Stomach (tissue), 9 donors: ENCODE data around the gene TRIM24. TPM values are rescaled to one million over a fixed set of nuclear protein-coding genes. Genes with fewer than 3 reads are reported as not detected.

Experiments used
- DNase-seq, 2 donors: peaks; one replicate each; pipeline versions ENCODE4 v3.0.0 to v3.0.0-alpha.2; 2013 to 2019
- H3K27ac ChIP-seq, 5 donors: fragments of 200-600 bp in 4 of 5; sonication (generic) in 4 of 5; one replicate each; pipeline ENCODE4 v1.5.1; 2013 to 2019; ENCODE audit warnings: mild to moderate bottlenecking in 1 of 5, moderate library complexity in 1 of 5
- H3K27me3 ChIP-seq, 3 donors: fragments of 200-600 bp; sonication (generic); one replicate each; pipeline ENCODE4 v1.5.1; 2017 to 2019; ENCODE audit warnings: mixed run types in 1 of 3
- H3K36me3 ChIP-seq, 4 donors: fragments of 200-600 bp; sonication (generic); 1 replicate in 3 of 4; 2 replicates in 1 of 4; pipeline ENCODE4 v1.5.1; 2016 to 2019
- H3K4me1 ChIP-seq, 4 donors: fragments of 200-600 bp; sonication (generic); one replicate each; pipeline ENCODE4 v1.5.1; 2016 to 2019
- H3K4me3 ChIP-seq, 4 donors: fragments of 200-600 bp; sonication (generic) in 3 of 4; one replicate each; pipeline ENCODE4 v1.5.1; 2016 to 2019; ENCODE audit warnings: mild to moderate bottlenecking in 1 of 4
- H3K9me3 ChIP-seq, 4 donors: fragments of 200-600 bp; sonication (generic); one replicate each; pipeline ENCODE4 v1.5.1; 2016 to 2019
- EP300 ChIP-seq: sonication (generic); formaldehyde crosslinking; IDR thresholded peaks from one replicate; pipeline ENCODE4 v1.6.1; 2017; ENCODE audit warnings: antibody characterized with exemption
- POLR2A ChIP-seq, 4 donors: fragments of 450-650 bp; IDR thresholded peaks; one replicate each; pipeline ENCODE4 v1.6.1; 2016; ENCODE audit warnings: antibody characterized with exemption in 4 of 4, control low read depth in 2 of 4, mild to moderate bottlenecking in 1 of 4, moderate library complexity in 1 of 4
- POLR2AphosphoS5 ChIP-seq, 3 donors: sonication (generic); formaldehyde crosslinking; IDR thresholded peaks; one replicate each; pipeline ENCODE4 v1.6.1; 2016; ENCODE audit warnings: antibody characterized with exemption in 3 of 3
- WGBS, 5 donors: extraction: QIAGEN DNeasy Blood & Tissue Kit in 3 of 5; methylation state at CpG; one replicate each; pipeline versions ENCODE4 v1.1.5 to v1.1.7; 2013 to 2018; 5-methylcytosine and 5-hydroxymethylcytosine counted together
- intact Hi-C: fragments of 100-400 bp; cut with DNase I; formaldehyde crosslinking; loops from one replicate; pipeline ENCODE4 v1.15.1; 2023; ENCODE audit warnings: low total_unique reads
- polyA plus RNA-seq, 3 donors: library from polyadenylated mRNA; stranded (reverse); fragments of 200-250 nt; gene quantifications; one replicate each; pipeline ENCODE4 v1.2.3, GENCODE V29; 2013
- small RNA-seq, 4 donors: library from RNA; depleted of rRNA; stranded (forward); fragments of <200 nt; gene quantifications; one replicate each; pipeline ENCODE3, GENCODE V24; 2016
- total RNA-seq, 5 donors: library from RNA; depleted of rRNA; stranded (reverse); fragments of >200 nt; gene quantifications; one replicate each; pipeline versions ENCODE4 v1.1.0 to v1.2.3, GENCODE V29; 2014 to 2016
- TF ChIP-seq, protein P1 (sequence below), 7 experiments: fragments of 450-650 bp in 4 of 7; fragments of 200-600 bp in 3 of 7; sonication (generic) in 3 of 7; IDR thresholded peaks; one replicate each; pipeline ENCODE4 v1.5.1; 2016 to 2019; ENCODE audit warnings: antibody characterized with exemption in 7 of 7, control low read depth in 2 of 7, mild to moderate bottlenecking in 1 of 7
- donor health status: healthy with polysubstance abuse.
- donor health status: Bipolar disorder and iron deficiency.
- donor health status: healthy.

The TRIM24 gene
- total and polyA plus RNA-seq, 8 donors, result 5.5 to 32.0 (median 11.9) TPM

DNA sequence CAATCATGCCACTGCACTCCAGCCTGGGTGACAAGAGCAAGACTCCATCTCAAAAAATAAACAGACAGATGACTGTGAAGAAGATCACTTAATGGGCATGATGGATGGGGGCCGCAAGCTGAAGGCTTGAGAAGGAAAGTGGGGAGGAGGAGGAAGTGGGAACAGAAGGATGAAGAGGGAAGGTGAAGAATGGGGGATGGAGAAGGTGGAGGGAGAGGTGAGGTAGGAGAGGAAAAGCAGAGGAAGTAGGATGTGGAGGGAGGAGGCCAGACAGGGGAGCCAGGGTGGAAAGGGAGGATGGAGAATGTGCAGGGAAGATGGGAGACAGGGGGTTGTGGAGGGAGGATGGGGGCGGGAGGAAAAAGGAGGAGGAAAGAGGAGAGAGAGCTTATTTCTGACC lies 172.3 kb downstream of the TRIM24 start:
- H3K4me1 ChIP-seq, result no peaks in the 10 kb centered on the region
- H3K4me3 ChIP-seq, result no peak overlapping the region
- no peaks in the 10 kb centered on the region for H3K36me3 ChIP-seq
- H3K9me3 ChIP-seq, result no peaks in the 10 kb centered on the region
- no peak overlapping the region for H3K27ac ChIP-seq
- H3K27me3 ChIP-seq, result no peaks in the 10 kb centered on the region
- 70 to 100% (median 86%) methylated on average over 1 to 2 of the region's 2 CpGs for WGBS, 5 donors
- DNase-seq, result no peak
- intact Hi-C loops, result no loop called here
- TF ChIP-seq POLR2AphosphoS5 (IDR thresholded peaks at IDR 0.05) (no peak), EP300 (no peak), POLR2A (IDR thresholded peaks at IDR 0.05) (no peak)
- TF ChIP-seq, protein P1, sequence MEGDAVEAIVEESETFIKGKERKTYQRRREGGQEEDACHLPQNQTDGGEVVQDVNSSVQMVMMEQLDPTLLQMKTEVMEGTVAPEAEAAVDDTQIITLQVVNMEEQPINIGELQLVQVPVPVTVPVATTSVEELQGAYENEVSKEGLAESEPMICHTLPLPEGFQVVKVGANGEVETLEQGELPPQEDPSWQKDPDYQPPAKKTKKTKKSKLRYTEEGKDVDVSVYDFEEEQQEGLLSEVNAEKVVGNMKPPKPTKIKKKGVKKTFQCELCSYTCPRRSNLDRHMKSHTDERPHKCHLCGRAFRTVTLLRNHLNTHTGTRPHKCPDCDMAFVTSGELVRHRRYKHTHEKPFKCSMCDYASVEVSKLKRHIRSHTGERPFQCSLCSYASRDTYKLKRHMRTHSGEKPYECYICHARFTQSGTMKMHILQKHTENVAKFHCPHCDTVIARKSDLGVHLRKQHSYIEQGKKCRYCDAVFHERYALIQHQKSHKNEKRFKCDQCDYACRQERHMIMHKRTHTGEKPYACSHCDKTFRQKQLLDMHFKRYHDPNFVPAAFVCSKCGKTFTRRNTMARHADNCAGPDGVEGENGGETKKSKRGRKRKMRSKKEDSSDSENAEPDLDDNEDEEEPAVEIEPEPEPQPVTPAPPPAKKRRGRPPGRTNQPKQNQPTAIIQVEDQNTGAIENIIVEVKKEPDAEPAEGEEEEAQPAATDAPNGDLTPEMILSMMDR (IDR thresholded peaks at IDR 0.05), result no peak

DNA sequence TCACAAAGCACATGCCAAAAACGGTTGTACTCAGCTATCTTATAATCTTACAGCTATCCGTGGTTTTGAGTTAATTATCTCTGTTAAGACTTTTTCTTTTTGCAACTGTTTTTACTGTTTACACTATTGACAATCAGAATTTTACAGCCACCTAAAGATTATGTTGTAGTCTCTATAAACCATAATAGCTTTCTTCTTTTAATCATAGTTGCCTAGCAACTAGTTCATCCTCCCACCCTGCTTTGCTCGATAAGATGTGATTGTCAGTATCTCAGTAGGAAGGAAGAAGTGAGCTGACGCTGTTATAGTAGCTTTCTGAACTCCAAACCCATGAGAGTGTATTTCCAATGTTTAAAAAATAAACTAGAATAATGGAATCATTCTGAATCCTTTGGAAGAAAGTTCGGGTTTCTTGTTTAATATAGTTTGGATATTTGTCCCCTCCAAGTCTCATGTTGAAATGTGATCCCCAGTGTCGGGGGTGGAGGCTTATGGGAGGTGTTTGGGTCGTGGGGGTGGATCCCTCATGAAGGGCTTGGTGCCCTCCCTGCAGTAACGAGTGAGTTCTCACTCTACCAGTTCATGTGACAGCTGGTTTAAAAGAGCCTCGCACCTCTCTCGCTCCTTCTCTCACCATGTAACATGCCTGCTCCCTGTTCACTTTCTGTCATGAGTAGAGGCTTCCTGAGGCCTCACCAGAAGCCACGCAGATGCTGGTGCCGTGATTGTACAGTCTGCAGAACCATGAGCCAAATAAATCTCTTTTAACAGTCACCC lies 173.0 kb downstream of the TRIM24 start:
- no peak for TF ChIP-seq POLR2AphosphoS5 (IDR thresholded peaks at IDR 0.05)
- TF ChIP-seq, protein P1 (IDR thresholded peaks at IDR 0.05), result no peak
- TF ChIP-seq POLR2A (IDR thresholded peaks at IDR 0.05), result no peak
- no peak for TF ChIP-seq EP300
- DNase-seq, result no peak
- Histone ChIP-seq H3K36me3 (no peaks in the 10 kb centered on the region), H3K4me3 (no peak overlapping the region), H3K4me1 (no peaks in the 10 kb centered on the region), H3K27ac (no peak overlapping the region), H3K9me3 (no peaks in the 10 kb centered on the region), H3K27me3 (no peaks in the 10 kb centered on the region)
- 49 to 60% (median 54%) methylated on average over 12 of the region's 12 CpGs for WGBS, 5 donors
- intact Hi-C loops, result no loop called here

Small RNA genes lying within 50 kb of the gene (small RNA-seq; reads per million reads assigned to genes)
- gene RF00561, result 0 to 0.10 (median 0) reads per million in 4 donors

Other genes starting within 250 kb of the TRIM24 start
- gene SVOPL, start 241.1 kb downstream of the TRIM24 start, total RNA-seq, result 1 to 10 TPM in 1 of 5 donors, under 1 TPM in 1, not detected in 3; under 0.01 to 2.3 TPM
- gene SVOPL, start 241.1 kb downstream of the TRIM24 start, polyA plus RNA-seq, result under 1 TPM in 1 of 3 donors, not detected in 2; 0.13 TPM